NCI-H2107 treated with DMSO at 0.1 percent for 48 hours (cell line): ENCODE measurements around the gene SIT1.
"Not testable (repeated sequence)": the region's sequence is repeated elsewhere in the genome, so short reads cannot be mapped to it uniquely, and the experiment has no call there.

ENCODE experiments used
- DNase-seq: peaks from one replicate; lab custom pipeline; 2025; ENCODE audit not compliant: unreplicated experiment; lab: John Stamatoyannopoulos, UW

The SIT1 gene

DNA sequence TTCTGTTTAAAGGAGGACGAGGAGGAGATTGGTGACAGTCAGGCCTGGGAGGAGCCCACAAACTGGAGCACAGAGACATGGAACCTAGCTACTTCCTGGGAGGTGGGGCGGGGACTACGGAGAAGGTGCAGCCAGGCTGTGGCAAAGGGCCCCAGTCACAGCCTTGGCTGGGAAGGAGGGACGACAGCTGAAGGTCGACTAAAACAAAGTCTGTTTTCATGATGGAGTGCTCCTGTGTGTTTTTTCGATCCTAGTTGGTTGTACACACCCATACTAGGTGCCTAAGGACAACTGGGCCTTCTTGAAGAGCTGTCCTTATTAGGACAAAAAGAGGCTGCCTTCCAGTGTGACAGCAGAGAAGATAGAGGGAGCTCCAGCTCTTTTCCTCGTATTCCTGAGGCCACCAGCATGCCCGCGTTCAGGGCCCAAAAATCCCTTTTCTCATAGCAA lies 10.3 kb upstream of the SIT1 start:
- DNase-seq: no peak

DNA sequence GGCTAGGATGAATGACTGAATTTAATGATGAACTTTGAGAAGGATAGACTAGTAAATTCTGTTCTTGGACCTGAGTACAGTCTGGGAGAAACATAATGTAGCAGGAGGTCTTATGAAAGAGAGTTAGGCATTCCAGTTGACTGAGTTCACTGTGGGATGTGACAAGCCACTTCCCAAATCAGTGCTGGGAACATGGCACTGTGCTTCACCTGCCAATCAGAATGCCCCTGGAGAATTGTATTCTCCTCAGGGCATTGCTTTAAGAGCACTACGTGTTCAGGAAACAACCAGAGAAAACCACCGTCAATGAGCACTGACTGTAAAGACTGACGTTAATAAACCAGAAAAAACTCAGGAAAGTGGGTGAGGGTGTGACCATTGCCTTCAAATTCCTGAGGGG lies 8.6 kb upstream of the SIT1 start:
- no peak for DNase-seq

DNA sequence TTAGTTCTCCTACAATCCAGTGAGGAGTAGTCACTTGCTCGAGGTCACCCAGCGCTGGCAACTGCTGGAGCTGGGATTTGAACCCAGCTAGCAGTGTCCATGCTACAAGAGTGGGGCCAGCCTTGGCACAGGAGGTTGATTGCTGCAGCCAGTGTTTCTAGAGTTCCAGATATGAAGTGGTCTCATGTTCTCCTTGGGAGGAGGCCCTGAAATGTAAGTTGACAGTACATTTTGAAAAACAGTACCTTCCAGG lies 8.2 kb upstream of the SIT1 start:
- no peak for DNase-seq

DNA sequence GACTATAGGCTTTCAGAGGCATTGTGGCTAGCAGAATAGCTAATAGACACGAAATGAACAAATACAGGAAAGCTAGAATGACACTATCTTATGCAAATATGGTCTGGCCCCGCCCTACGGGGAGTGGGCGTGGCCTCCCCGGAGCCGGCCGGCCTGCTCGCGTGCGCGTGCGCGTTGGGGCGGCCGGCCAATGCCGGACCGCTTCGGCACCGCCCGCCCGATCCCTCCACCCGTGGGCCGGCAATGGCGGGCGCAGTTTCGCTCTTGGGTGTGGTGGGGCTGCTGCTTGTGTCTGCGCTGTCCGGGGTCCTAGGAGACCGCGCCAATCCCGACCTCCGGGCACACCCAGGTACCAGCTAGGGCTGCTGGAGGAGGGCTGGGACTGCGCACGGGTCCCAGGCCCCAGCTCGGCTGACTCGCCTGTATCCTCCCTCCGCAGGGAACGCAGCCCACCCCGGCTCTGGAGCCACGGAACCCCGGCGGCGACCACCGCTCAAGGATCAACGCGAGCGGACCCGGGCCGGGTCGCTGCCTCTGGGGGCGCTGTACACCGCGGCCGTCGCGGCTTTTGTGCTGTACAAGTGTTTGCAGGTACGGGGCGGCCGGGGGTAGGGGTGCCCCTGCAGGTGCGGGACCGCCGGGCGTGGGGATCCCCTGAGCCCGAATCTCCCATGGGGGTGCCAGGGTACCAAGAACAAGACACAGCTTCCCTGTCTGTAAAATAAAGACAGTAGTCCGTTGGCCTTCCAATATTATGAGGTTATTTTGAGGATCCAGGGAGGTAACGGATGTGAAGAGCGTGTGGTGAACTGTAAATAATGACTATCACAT lies 7.6 kb upstream of the SIT1 start, which contains the start of gene CCDC107:
Gene CCDC107, plus strand, starts transcription at position 156 of the 831 bp plus-strand sequence. Its CDS starts 88 bp downstream, at position 244.
- peak; percentile 94 for DNase-seq

DNA sequence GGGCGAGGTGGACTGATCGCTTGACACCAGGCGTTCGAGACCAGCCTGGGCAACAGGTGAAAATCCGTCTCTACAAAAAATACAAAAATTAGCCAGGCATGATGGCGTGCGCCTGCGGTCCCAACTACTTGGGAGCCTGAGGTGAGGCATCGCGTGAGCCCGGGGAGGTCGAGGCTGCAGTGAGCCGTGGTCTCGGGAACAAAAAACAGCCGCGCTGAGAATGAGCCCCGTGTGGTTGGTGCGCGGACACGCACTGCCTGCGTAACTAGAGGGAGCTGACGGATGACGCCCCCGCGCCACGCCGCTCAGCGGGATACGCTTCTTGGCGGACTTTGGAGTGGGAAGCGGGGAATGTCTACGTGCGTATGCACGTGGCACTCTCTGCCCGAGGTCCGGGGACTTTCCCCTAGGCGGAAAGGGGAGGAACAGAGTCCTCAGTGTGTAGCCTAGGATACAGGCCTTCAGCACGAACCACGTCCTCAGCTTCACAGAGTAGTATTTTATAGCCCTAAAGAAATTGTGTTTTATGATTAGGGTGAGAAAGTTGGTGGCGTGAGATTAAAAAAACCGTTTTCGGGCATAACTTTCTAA lies 6.9 kb upstream of the SIT1 start, which contains the start of gene RMRP:
Gene RMRP, minus strand, starts transcription at position 474 of the 591 bp plus-strand sequence.
- DNase-seq: peak; percentile 94

DNA sequence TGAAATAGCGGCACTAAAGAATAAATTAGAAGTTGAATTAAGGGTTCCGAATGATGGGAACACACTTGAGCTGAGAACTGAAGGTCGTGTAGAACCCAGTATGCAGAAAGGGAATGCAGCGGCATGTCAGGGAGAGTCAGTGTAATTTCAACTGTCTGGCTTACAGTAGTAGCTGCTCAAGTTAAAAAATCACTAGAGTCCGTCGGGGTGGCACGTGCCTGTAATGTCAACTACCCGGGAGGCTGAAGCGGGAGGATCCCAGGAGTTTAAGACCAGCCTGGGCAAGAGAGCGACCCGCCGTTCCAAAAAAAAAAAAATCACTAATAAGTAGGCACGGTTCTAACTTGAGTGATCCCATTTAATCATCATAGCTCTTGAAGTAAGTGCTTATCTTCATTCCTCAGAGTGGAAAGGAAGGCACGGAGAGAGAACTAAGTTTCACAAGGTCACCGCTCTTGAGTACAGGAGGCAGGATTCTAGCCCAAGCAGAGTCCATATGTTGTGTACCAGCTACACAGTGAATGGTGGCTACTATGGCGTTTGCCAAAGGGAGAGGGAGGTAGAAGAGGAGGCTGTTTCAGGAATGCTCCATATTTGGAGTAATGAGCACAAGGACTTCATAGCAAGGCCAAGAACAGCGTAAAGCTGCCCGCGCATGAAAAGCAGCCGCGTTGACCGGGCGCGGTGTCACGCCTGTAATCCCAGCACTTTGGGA lies 6.3 kb upstream of the SIT1 start:
- DNase-seq: no peak

DNA sequence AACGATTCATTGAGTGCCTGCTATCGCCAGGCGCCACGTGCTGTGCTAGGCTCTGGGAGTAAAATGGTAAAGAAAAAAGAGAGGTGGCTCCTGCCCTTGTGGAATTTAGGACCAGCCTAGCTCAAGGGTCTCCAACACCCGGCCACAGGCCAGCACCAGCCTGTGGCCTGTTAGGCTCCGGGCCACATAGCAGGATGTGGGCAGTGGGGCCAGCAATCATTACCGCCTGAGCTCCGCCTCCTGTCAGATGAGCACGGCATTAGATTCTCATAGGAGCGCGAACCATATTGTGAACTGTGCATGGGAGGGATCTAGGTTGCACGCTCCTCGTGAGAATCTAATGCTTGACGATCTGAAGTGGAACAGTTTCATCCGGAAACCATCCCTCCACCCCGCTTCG lies 5.6 kb upstream of the SIT1 start:
- DNase-seq: no peak

DNA sequence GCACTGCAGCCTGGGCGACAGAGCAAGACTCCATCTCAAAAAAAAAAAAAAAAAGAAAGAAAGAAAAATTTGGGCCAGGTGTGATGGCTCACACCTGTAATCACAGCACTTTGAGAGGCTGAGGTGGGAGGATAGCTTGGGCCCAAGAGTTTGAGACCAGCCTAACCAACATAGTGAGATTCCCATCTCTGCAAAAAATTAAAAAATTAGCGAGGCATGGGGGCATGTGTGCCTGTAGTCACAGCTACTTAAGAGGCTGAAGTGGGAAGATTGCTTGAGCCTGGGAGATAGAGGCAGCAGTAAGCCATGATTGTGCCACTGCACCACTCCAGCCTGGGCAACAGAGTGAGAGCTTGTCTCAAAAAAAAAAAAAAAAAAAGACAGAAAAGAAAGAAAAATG lies 2.9 kb upstream of the SIT1 start:
- no peak for DNase-seq

DNA sequence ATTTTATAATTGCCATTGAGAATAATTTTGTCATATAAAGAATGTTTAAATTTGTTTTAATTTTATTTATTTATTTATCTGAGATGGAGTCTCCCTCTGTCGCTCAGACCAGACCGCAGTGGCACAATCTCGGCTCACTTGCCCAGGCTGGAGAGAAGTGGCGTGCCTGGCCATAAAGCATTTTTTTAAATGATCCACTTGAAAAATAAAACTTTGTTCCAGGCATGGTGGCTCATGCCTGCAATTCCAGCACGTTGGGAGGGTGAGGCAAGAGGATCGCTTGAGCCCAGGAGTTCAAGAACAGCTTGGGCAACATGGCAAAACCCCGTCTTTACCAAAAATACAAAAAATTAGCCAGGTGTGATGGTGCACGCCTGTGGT lies 2.1 kb upstream of the SIT1 start:
- no peak for DNase-seq

GRCh38 chr9:35651956-35652828 lies 1.5 kb upstream of the SIT1 start:
- no peak for DNase-seq

- DNase-seq: no peak
Measured at GRCh38 chr9:35649431-35650340, 1.0 kb downstream of the SIT1 start.

DNA sequence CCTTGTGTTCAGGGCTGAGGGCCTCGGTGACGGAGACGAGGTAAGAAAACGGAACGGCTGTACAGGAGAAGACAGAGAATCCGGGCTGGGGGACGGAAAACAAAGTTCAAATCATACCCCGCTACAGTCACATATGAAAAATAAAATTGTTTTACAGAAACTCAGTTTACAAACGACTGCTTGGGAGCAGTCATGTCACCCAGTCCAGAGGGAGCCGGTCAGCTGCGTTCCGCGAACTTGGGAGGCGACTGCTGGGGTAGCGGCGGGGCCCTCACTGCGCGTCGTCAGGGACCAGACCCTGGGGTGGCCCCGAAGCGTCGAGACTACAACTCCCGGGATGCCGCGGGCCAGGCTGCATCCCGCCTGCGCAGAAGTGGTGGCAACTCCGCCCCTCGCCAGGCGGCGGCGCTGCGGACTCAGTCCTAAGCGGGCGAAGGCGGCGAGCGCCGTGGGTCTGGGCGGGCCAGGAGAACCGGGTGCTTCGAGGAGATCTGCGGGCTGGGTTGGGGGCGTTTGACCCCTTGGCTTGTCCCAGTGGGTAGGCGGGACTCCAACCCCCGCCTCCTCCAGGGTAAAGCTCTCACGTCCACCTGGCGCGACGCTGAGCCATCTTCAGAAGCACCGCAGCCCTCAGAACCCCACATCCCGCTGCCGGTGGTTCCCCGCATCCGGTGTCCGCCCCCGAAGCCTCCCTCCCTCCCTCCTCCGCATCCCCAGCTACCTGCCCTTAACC lies 4.0 kb downstream of the SIT1 start:
- DNase-seq: peak; percentile 65

DNA sequence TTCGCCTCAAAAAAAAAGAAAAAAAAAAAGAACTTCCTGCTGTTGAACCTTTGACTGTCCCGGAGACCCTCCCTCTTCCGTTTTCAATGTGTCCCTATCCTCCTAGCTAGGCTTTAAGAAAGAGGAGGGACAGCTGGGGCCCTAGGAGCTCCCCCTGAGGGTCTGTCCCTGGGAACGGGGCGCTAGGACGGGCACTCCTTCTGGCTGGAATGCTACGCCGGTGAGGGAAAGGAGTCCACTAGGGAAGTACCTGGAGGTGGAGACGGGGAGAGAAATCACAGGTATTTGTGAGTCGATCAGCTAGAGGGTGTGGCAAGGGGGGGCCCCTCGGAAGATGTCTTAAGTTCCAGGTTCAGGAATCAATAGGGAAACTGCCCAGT lies 4.6 kb downstream of the SIT1 start:
- no peak for DNase-seq

DNA sequence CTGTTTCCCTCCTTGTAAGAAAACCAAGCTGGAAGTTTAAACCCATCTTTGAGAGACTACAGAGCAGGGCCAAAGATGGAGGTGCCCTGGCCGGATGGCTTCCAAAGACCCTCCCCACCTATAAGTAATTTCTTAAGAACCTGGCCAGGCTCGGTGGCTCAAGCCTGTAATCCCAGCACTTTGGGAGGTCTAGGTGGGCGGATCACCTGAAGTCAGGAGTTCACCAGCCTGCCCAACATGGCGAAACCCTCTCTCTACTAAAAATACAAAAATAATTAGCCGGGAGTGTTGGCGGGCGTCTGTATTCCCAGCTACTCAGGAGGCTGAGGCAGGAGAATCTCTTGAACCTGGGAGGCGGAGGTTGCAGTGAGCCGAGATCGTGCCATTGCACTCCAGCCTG lies 5.0 kb downstream of the SIT1 start:
- not testable (repeated sequence) for DNase-seq

GRCh38 chr9:35643046-35643445 lies 7.7 kb downstream of the SIT1 start:
- no peak for DNase-seq

GRCh38 chr9:35641478-35641877 lies 9.3 kb downstream of the SIT1 start:
- DNase-seq: not testable (repeated sequence)

DNA sequence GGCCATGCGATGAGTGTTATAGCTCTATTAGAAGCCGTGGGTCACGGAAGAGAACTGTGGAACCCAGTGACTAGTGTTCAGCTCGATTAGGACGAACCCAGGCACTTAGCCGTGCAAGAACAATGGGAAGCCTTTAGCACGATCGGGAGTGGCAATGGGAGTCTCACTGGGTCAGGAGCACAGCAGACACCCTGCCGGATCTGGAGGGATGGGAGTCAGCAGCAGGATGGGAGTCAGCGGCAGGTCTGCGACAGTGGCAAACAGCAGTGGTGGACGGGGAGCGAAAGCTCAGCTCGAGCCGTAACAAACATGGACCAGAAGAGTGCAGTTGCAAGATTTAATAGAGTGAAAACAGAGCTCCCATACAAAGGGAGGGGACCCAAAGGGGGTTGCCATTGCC lies 10.3 kb downstream of the SIT1 start:
- not testable (repeated sequence) for DNase-seq

DNA sequence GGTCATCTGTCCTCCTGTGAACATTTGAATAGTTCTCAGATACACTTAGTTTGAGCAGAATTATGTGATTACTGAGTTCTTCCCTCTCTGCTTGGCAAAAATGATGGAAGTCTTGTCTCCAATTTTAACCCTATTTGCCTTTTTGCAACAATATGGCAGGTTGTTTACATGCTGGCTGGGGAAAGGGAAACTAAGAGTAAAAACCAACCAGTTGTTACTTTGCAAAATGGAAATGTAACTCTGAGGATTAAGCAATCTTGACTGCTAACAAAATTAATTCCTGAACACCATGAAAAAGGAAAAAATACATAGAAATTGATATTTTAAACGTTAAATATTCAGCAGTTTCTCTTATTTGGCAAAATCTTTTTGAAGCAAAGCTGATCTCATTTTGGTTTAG lies 11.1 kb downstream of the SIT1 start:
- no peak for DNase-seq

DNA sequence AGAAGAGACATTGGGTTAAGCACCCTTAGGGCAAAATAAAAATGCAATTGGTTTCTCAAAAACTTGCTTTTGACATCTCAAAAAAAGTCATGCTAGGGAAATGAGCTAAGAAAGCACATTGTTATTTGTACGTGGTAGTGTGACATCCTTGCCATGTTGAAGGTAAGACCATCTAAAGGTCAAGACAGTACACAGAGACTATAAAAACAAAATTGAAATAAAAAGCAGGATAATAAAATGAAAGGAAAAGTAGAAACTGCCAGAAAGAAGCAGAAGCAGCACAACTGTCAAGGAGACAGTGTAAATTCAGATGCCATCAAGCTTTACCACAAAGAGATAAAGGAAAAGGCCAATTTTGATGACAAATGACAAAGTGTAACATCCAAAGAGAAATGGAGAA lies 11.5 kb downstream of the SIT1 start:
- DNase-seq: not testable (repeated sequence)
